DND-41 (cell line): ENCODE results near the gene CARD9.

Source experiments
- ATAC-seq: fragments of 200-7000 bp; cut with Tn5 transposase; 3 replicates; pipeline ENCODE4 v1.9.1; 2021; ENCODE audit warnings: low read depth; ENCODE audit not compliant: insufficient read depth
- DNase-seq: peaks from one replicate; pipeline ENCODE4 v3.0.0-alpha.2; 2020
- H2AFZ ChIP-seq: 2 replicates; pipeline ENCODE4 v1.6.0; 2012; ENCODE audit warnings: low read depth, low read length
- H3K27ac ChIP-seq: 2 replicates; pipeline ENCODE4 v1.5.1; 2012; ENCODE audit warnings: low read length, inconsistent platforms
- H3K27me3 ChIP-seq: fragments of 200-600 bp; sonication (generic); 2 replicates; pipeline ENCODE4 v1.6.0; 2012; ENCODE audit warnings: low read length, mild to moderate bottlenecking, inconsistent platforms; ENCODE audit not compliant: insufficient read depth, poor library complexity
- H3K36me3 ChIP-seq: 2 replicates; pipeline ENCODE4 v1.5.1; 2012; ENCODE audit warnings: low read length, inconsistent platforms; ENCODE audit not compliant: insufficient read depth
- H3K4me1 ChIP-seq: 2 replicates; pipeline ENCODE4 v1.5.1; 2012; ENCODE audit warnings: mild to moderate bottlenecking, low read length; ENCODE audit not compliant: insufficient read depth
- H3K4me2 ChIP-seq: 2 replicates; pipeline ENCODE4 v1.6.0; 2012; ENCODE audit warnings: mild to moderate bottlenecking, moderate library complexity, low read length, inconsistent platforms; ENCODE audit not compliant: insufficient read depth
- H3K4me3 ChIP-seq, 2 experiments: fragments of 200-600 bp in 1 of 2; shearing (Covaris generic) in 1 of 2; 2 replicates each; pipeline ENCODE4 v1.5.1; 2012 to 2016; ENCODE audit warnings: inconsistent platforms in 2 of 2, low read length in 2 of 2, mild to moderate bottlenecking in 2 of 2, low read depth in 1 of 2, moderate library complexity in 1 of 2
- H3K79me2 ChIP-seq: 2 replicates; pipeline ENCODE4 v1.6.0; 2012; ENCODE audit warnings: low read length, inconsistent platforms; ENCODE audit not compliant: insufficient read depth
- H3K9ac ChIP-seq: 2 replicates; pipeline ENCODE4 v1.6.0; 2012; ENCODE audit warnings: low read depth, mild to moderate bottlenecking, inconsistent platforms, low read length, moderate library complexity
- H3K9me3 ChIP-seq: 2 replicates; pipeline ENCODE4 v1.5.1; 2012; ENCODE audit warnings: low read length, moderate library complexity, mild to moderate bottlenecking, inconsistent platforms; ENCODE audit not compliant: insufficient read depth, severe bottlenecking
- H4K20me1 ChIP-seq: 2 replicates; pipeline ENCODE4 v1.6.0; 2012; ENCODE audit warnings: low read length; ENCODE audit not compliant: insufficient read depth
- CTCF ChIP-seq: IDR thresholded peaks from 2 replicates; pipeline ENCODE4 v1.5.1; 2012; ENCODE audit warnings: borderline replicate concordance, low read length, moderate library complexity, mild to moderate bottlenecking; ENCODE audit not compliant: poor library complexity, severe bottlenecking; ENCODE audit errors: extremely low read depth
- EZH2 ChIP-seq: IDR thresholded peaks from 3 replicates; pipeline ENCODE4 v1.6.1; 2012; ENCODE audit warnings: borderline replicate concordance, low read depth, mild to moderate bottlenecking, moderate library complexity, low read length, inconsistent platforms; ENCODE audit not compliant: severe bottlenecking

The CARD9 gene

DNA sequence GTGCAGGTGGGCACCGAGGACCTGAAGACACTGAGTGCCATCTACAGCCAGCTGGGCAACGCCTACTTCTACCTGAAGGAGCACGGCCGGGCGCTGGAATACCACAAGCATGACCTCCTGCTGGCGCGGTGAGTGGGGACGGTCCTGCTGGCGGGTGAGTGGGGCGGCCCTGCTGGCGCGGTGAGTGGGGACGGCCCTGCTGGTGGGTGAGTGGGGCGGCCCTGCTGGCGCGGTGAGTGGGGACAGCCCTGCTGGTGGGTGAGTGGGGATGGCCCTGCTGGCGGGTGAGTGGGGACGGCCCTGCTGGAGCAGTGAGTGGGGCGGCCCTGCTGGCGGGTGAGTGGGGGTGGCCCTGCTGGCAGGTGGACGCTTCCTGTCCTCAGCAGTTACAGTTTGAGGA is 38.9 kb downstream of the CARD9 start:
- DNase-seq (no peak), ATAC-seq (no peak)
- H3K9me3 ChIP-seq = no peaks in the 10 kb centered on the region
- no peaks in the 10 kb centered on the region for H3K27me3 ChIP-seq
- H3K27ac ChIP-seq = no peak overlapping the region
- TF ChIP-seq CTCF = no peak
- TF ChIP-seq EZH2 = no peak
- no peak overlapping the region for H3K9ac ChIP-seq
- H3K79me2 ChIP-seq = no peaks in the 10 kb centered on the region
- H3K4me2 ChIP-seq = no peak overlapping the region
- H2AFZ ChIP-seq = no peak overlapping the region
- H3K36me3 ChIP-seq = peaks cover 4% of the 10 kb centered on the region; the same call in 1 of the 2 replicates
- no peaks in the 10 kb centered on the region for H3K4me1 ChIP-seq
- H3K4me3 ChIP-seq = no peak overlapping the region
- H4K20me1 ChIP-seq = peaks cover 10% of the 10 kb centered on the region

GRCh38 chr9:136333486-136333885 is 40.0 kb downstream of the CARD9 start:
- peaks cover 18% of the 10 kb centered on the region; the same call in 1 of the 2 replicates for H4K20me1 ChIP-seq
- ATAC-seq (no peak), DNase-seq (no peak)
- H3K4me3 ChIP-seq = no peak overlapping the region
- H3K4me1 ChIP-seq = peaks cover 9% of the 10 kb centered on the region
- H2AFZ ChIP-seq = no peak overlapping the region
- H3K36me3 ChIP-seq = peaks cover 4% of the 10 kb centered on the region; the same call in 1 of the 2 replicates
- H3K9ac ChIP-seq = no peak overlapping the region
- TF ChIP-seq CTCF = no peak
- no peak for TF ChIP-seq EZH2
- no peaks in the 10 kb centered on the region for H3K9me3 ChIP-seq
- no peaks in the 10 kb centered on the region for H3K27me3 ChIP-seq
- H3K4me2 ChIP-seq = no peak overlapping the region
- no peaks in the 10 kb centered on the region for H3K79me2 ChIP-seq
- H3K27ac ChIP-seq = no peak overlapping the region

GRCh38 chr9:136333045-136333444 is 40.4 kb downstream of the CARD9 start:
- ATAC-seq = no peak
- H3K4me3 ChIP-seq = no peak overlapping the region
- DNase-seq = no peak
- H4K20me1 ChIP-seq = peaks cover 19% of the 10 kb centered on the region; the same call in 1 of the 2 replicates
- no peak overlapping the region for H3K27ac ChIP-seq
- H3K79me2 ChIP-seq = no peaks in the 10 kb centered on the region
- TF ChIP-seq CTCF = no peak
- TF ChIP-seq EZH2 = no peak
- H3K36me3 ChIP-seq = peaks cover 4% of the 10 kb centered on the region; the same call in 1 of the 2 replicates
- no peak overlapping the region for H2AFZ ChIP-seq
- no peak overlapping the region for H3K4me2 ChIP-seq
- peaks cover 13% of the 10 kb centered on the region for H3K4me1 ChIP-seq
- no peaks in the 10 kb centered on the region for H3K27me3 ChIP-seq
- no peak overlapping the region for H3K9ac ChIP-seq
- H3K9me3 ChIP-seq = no peaks in the 10 kb centered on the region

DNA sequence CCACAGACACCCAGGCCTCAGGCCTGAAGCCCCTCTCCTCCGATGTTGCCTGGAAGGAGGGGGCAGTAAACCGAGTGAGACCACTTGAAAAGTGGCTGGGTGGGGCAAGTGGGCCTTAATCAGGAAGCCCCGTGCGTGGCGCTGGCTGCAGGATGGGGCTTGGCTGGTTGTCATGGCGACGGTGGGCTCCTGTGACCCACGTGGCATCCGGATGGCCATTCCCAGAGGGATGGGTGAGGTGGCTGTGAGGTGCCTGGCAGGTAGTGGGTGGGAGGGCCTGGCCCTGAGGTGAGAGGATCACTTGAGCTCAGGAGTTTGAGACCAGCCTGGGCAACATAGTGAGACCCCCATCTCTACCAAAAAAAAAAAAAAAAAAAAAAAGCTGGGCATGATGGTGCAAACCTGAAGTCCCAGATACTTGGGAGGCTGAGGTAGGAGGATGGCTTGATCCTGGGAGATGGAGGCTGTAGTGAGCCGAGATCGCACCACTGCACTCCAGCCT is 40.9 kb downstream of the CARD9 start:
- no peak for ATAC-seq
- Histone ChIP-seq H4K20me1 (peaks cover 19% of the 10 kb centered on the region; the same call in 1 of the 2 replicates), H3K4me3 (no peak overlapping the region), H3K9me3 (no peaks in the 10 kb centered on the region), H3K4me1 (peaks cover 15% of the 10 kb centered on the region), H3K36me3 (peaks cover 4% of the 10 kb centered on the region; the same call in 1 of the 2 replicates), H3K4me2 (no peak overlapping the region), H3K27ac (no peak overlapping the region), H2AFZ (no peak overlapping the region), H3K79me2 (no peaks in the 10 kb centered on the region), H3K9ac (no peak overlapping the region), H3K27me3 (no peaks in the 10 kb centered on the region)
- TF ChIP-seq EZH2 (no peak), CTCF (no peak)
- DNase-seq = no peak
